NCI-H446 (cell line): ENCODE data around the gene PRKACB.

Experiments used
- DNase-seq, 2 experiments: peaks; one replicate each; lab custom pipeline; 2025; lab: John Stamatoyannopoulos, UW

The PRKACB gene

GRCh38 chr1:84156210-84156621 lies 12.1 kb downstream of the PRKACB start:
- DNase-seq: peak; percentile 27 to 68

GRCh38 chr1:84159533-84160240 lies 15.6 kb downstream of the PRKACB start:
- DNase-seq: no peak

- DNase-seq: peak in 1 of 2 experiments; percentile 52
These were observed 18.2 kb downstream of the PRKACB start for GRCh38 chr1:84162295-84162694.

- peak in 1 of 2 experiments; percentile 35 for DNase-seq
These were observed 19.3 kb downstream of the PRKACB start for GRCh38 chr1:84163123-84163931.

GRCh38 chr1:84164161-84164560 lies 20.1 kb downstream of the PRKACB start:
- peak; percentile 53 to 67 for DNase-seq

GRCh38 chr1:84164567-84165021 lies 20.5 kb downstream of the PRKACB start:
- DNase-seq: peak; percentile 64 to 80

- no peak for DNase-seq
These were observed 21.5 kb downstream of the PRKACB start for GRCh38 chr1:84165601-84166000.

- DNase-seq: no peak
These were observed 22.7 kb downstream of the PRKACB start for GRCh38 chr1:84166797-84167196.

- no peak for DNase-seq
These were observed 24.7 kb downstream of the PRKACB start for GRCh38 chr1:84168783-84169182.

- no peak for DNase-seq
These were observed 26.1 kb downstream of the PRKACB start for GRCh38 chr1:84170171-84170570.

- DNase-seq: no peak
These were observed 27.4 kb downstream of the PRKACB start for GRCh38 chr1:84171481-84171880.

- peak in 1 of 2 experiments; percentile 20 for DNase-seq
These were observed 30.0 kb downstream of the PRKACB start for GRCh38 chr1:84174051-84174556.

- DNase-seq: no peak
These were observed 37.4 kb downstream of the PRKACB start for GRCh38 chr1:84181350-84182005.

- DNase-seq: no peak
These were observed 46.4 kb downstream of the PRKACB start for GRCh38 chr1:84190455-84190854.

GRCh38 chr1:84192681-84193080 lies 48.6 kb downstream of the PRKACB start:
- no peak for DNase-seq

- DNase-seq: no peak
These were observed 54.8 kb downstream of the PRKACB start for GRCh38 chr1:84198832-84199231.

GRCh38 chr1:84199257-84199656 lies 55.2 kb downstream of the PRKACB start:
- DNase-seq: no peak

- no peak for DNase-seq
These were observed 58.1 kb downstream of the PRKACB start for GRCh38 chr1:84202126-84202525.

- no peak for DNase-seq
These were observed 62.3 kb downstream of the PRKACB start for GRCh38 chr1:84206375-84206774.

- DNase-seq: no peak
These were observed 64.9 kb downstream of the PRKACB start for GRCh38 chr1:84208935-84209334.

- no peak for DNase-seq
These were observed 70.3 kb downstream of the PRKACB start for GRCh38 chr1:84214115-84214956.
